Memory B cell (primary cell): ENCODE measurements around the gene MAPK4.
"Not testable (repeated sequence)": the region's sequence is repeated elsewhere in the genome, so short reads cannot be mapped to it uniquely, and the experiment has no call there.

Experiments
- ATAC-seq: fragments of 150-1000 bp; cut with Tn5 transposase; 2 replicates; pipeline ENCODE4 v1.10.0; 2021; ENCODE audit warnings: low read depth, mild to moderate bottlenecking, moderate library complexity
- DNase-seq, 2 donors: peaks; one replicate each; pipeline ENCODE4 v3.0.0; 2022; ENCODE audit warnings: low spot score in 2 of 2
- H3K27ac Mint-ChIP-seq: one replicate; pipeline ENCODE4 v1.8.0; 2022; ENCODE audit warnings: mild to moderate bottlenecking, moderate library complexity, mixed read lengths
- H3K27me3 Mint-ChIP-seq: one replicate; pipeline ENCODE4 v1.8.0; 2022; ENCODE audit warnings: mixed read lengths
- H3K36me3 Mint-ChIP-seq: one replicate; pipeline ENCODE4 v1.8.0; 2022; ENCODE audit warnings: mild to moderate bottlenecking, mixed read lengths
- H3K4me1 Mint-ChIP-seq: one replicate; pipeline ENCODE4 v1.8.0; 2022; ENCODE audit warnings: mixed read lengths
- H3K4me3 Mint-ChIP-seq: one replicate; pipeline ENCODE4 v1.8.0; 2022; ENCODE audit warnings: mild to moderate bottlenecking, moderate library complexity, mixed read lengths
- H3K9me3 Mint-ChIP-seq: one replicate; pipeline ENCODE4 v1.8.0; 2022; ENCODE audit warnings: mixed read lengths

MAPK4 gene

GRCh38 chr18:50590593-50590992 is 30.7 kb downstream of the MAPK4 start:
- DNase-seq (no peak), ATAC-seq (no peak)
- Mint-ChIP-seq H3K27ac (no peak overlapping the region), H3K4me3 (no peak overlapping the region), H3K9me3 (no peaks in the 10 kb centered on the region), H3K4me1 (no peaks in the 10 kb centered on the region), H3K36me3 (no peaks in the 10 kb centered on the region), H3K27me3 (peaks cover 3% of the 10 kb centered on the region)

- no peak for DNase-seq
- no peaks in the 10 kb centered on the region for H3K36me3 Mint-ChIP-seq
- no peak for ATAC-seq
- no peaks in the 10 kb centered on the region for H3K9me3 Mint-ChIP-seq
- H3K4me1 Mint-ChIP-seq, result no peaks in the 10 kb centered on the region
- peaks cover 3% of the 10 kb centered on the region for H3K27me3 Mint-ChIP-seq
- H3K4me3 Mint-ChIP-seq, result no peak overlapping the region
- H3K27ac Mint-ChIP-seq, result no peak overlapping the region
Measured at GRCh38 chr18:50594012-50594411, 34.1 kb downstream of the MAPK4 start.

- H3K4me1 Mint-ChIP-seq, result no peaks in the 10 kb centered on the region
- no peaks in the 10 kb centered on the region for H3K9me3 Mint-ChIP-seq
- no peaks in the 10 kb centered on the region for H3K36me3 Mint-ChIP-seq
- peaks cover 3% of the 10 kb centered on the region for H3K27me3 Mint-ChIP-seq
- H3K27ac Mint-ChIP-seq, result no peak overlapping the region
- no peak overlapping the region for H3K4me3 Mint-ChIP-seq
- ATAC-seq (no peak), DNase-seq (no peak)
Measured at GRCh38 chr18:50594942-50595341, 35.1 kb downstream of the MAPK4 start.

- Mint-ChIP-seq H3K27ac (no peak overlapping the region), H3K9me3 (peaks cover 8% of the 10 kb centered on the region), H3K4me3 (no peak overlapping the region), H3K4me1 (no peaks in the 10 kb centered on the region), H3K36me3 (no peaks in the 10 kb centered on the region), H3K27me3 (peaks cover 9% of the 10 kb centered on the region)
- DNase-seq, result no peak
- ATAC-seq, result no peak
Measured at GRCh38 chr18:50602466-50602865, 42.6 kb downstream of the MAPK4 start.

- ATAC-seq (no peak), DNase-seq (no peak)
- no peaks in the 10 kb centered on the region for H3K36me3 Mint-ChIP-seq
- no peak overlapping the region for H3K27ac Mint-ChIP-seq
- peaks cover 7% of the 10 kb centered on the region for H3K9me3 Mint-ChIP-seq
- H3K27me3 Mint-ChIP-seq, result peaks cover 15% of the 10 kb centered on the region
- H3K4me1 Mint-ChIP-seq, result no peaks in the 10 kb centered on the region
- no peak overlapping the region for H3K4me3 Mint-ChIP-seq
Measured at GRCh38 chr18:50606609-50607008, 46.7 kb downstream of the MAPK4 start.

GRCh38 chr18:50607378-50607926 is 47.6 kb downstream of the MAPK4 start:
- H3K4me3 Mint-ChIP-seq, result no peak overlapping the region
- no peaks in the 10 kb centered on the region for H3K4me1 Mint-ChIP-seq
- no peaks in the 10 kb centered on the region for H3K36me3 Mint-ChIP-seq
- H3K9me3 Mint-ChIP-seq, result peaks cover 2% of the 10 kb centered on the region
- no peak overlapping the region for H3K27ac Mint-ChIP-seq
- H3K27me3 Mint-ChIP-seq, result peaks cover 16% of the 10 kb centered on the region
- no peak for ATAC-seq
- no peak for DNase-seq

- H3K27me3 Mint-ChIP-seq, result peaks cover 14% of the 10 kb centered on the region
- not testable (repeated sequence) for DNase-seq, H3K36me3 Mint-ChIP-seq, H3K4me3 Mint-ChIP-seq, ATAC-seq, H3K27ac Mint-ChIP-seq, H3K9me3 Mint-ChIP-seq, H3K4me1 Mint-ChIP-seq
Measured at GRCh38 chr18:50609171-50609570, 49.3 kb downstream of the MAPK4 start.

GRCh38 chr18:50610349-50610748 is 50.5 kb downstream of the MAPK4 start:
- Mint-ChIP-seq H3K4me1 (no peaks in the 10 kb centered on the region), H3K27me3 (peaks cover 13% of the 10 kb centered on the region), H3K36me3 (no peaks in the 10 kb centered on the region), H3K4me3 (no peak overlapping the region), H3K9me3 (peaks cover 4% of the 10 kb centered on the region), H3K27ac (no peak overlapping the region)
- no peak for DNase-seq
- ATAC-seq, result no peak

GRCh38 chr18:50611529-50611941 is 51.6 kb downstream of the MAPK4 start:
- no peaks in the 10 kb centered on the region for H3K4me1 Mint-ChIP-seq
- peaks cover 4% of the 10 kb centered on the region for H3K9me3 Mint-ChIP-seq
- no peaks in the 10 kb centered on the region for H3K36me3 Mint-ChIP-seq
- ATAC-seq (no peak), DNase-seq (no peak)
- H3K27me3 Mint-ChIP-seq, result peaks cover 7% of the 10 kb centered on the region
- H3K4me3 Mint-ChIP-seq, result no peak overlapping the region
- H3K27ac Mint-ChIP-seq, result no peak overlapping the region

- Mint-ChIP-seq H3K27ac (no peak overlapping the region), H3K4me1 (no peaks in the 10 kb centered on the region), H3K27me3 (peaks cover 7% of the 10 kb centered on the region), H3K9me3 (peaks cover 4% of the 10 kb centered on the region), H3K4me3 (no peak overlapping the region), H3K36me3 (no peaks in the 10 kb centered on the region)
- no peak for DNase-seq
- ATAC-seq, result no peak
Measured at GRCh38 chr18:50614838-50615237, 55.0 kb downstream of the MAPK4 start.

- peaks cover 2% of the 10 kb centered on the region for H3K27me3 Mint-ChIP-seq
- H3K9me3 Mint-ChIP-seq, result peaks cover 2% of the 10 kb centered on the region
- H3K36me3 Mint-ChIP-seq, result no peaks in the 10 kb centered on the region
- H3K27ac Mint-ChIP-seq, result no peak overlapping the region
- DNase-seq, result no peak
- no peak for ATAC-seq
- no peak overlapping the region for H3K4me3 Mint-ChIP-seq
- no peaks in the 10 kb centered on the region for H3K4me1 Mint-ChIP-seq
Measured at GRCh38 chr18:50616484-50617048, 56.7 kb downstream of the MAPK4 start.

GRCh38 chr18:50619861-50620275 is 60.0 kb downstream of the MAPK4 start:
- H3K27me3 Mint-ChIP-seq, result peaks cover 1% of the 10 kb centered on the region
- no peak for DNase-seq
- no peak overlapping the region for H3K4me3 Mint-ChIP-seq
- no peak overlapping the region for H3K27ac Mint-ChIP-seq
- no peak for ATAC-seq
- H3K9me3 Mint-ChIP-seq, result no peaks in the 10 kb centered on the region
- H3K4me1 Mint-ChIP-seq, result no peaks in the 10 kb centered on the region
- no peaks in the 10 kb centered on the region for H3K36me3 Mint-ChIP-seq

- DNase-seq (no peak), ATAC-seq (no peak)
- Mint-ChIP-seq H3K4me3 (no peak overlapping the region), H3K36me3 (no peaks in the 10 kb centered on the region), H3K27me3 (peaks cover 1% of the 10 kb centered on the region), H3K27ac (no peak overlapping the region), H3K9me3 (no peaks in the 10 kb centered on the region), H3K4me1 (no peaks in the 10 kb centered on the region)
Measured at GRCh38 chr18:50620319-50620718, 60.4 kb downstream of the MAPK4 start.

GRCh38 chr18:50621366-50621765 is 61.5 kb downstream of the MAPK4 start:
- no peak overlapping the region for H3K27ac Mint-ChIP-seq
- no peak for DNase-seq
- no peaks in the 10 kb centered on the region for H3K4me1 Mint-ChIP-seq
- no peaks in the 10 kb centered on the region for H3K36me3 Mint-ChIP-seq
- H3K4me3 Mint-ChIP-seq, result no peak overlapping the region
- H3K9me3 Mint-ChIP-seq, result no peaks in the 10 kb centered on the region
- H3K27me3 Mint-ChIP-seq, result peaks cover 3% of the 10 kb centered on the region
- no peak for ATAC-seq

GRCh38 chr18:50622320-50622719 is 62.4 kb downstream of the MAPK4 start:
- ATAC-seq, result no peak
- no peaks in the 10 kb centered on the region for H3K36me3 Mint-ChIP-seq
- no peaks in the 10 kb centered on the region for H3K9me3 Mint-ChIP-seq
- H3K4me3 Mint-ChIP-seq, result no peak overlapping the region
- H3K4me1 Mint-ChIP-seq, result no peaks in the 10 kb centered on the region
- H3K27me3 Mint-ChIP-seq, result peaks cover 3% of the 10 kb centered on the region
- DNase-seq, result no peak
- no peak overlapping the region for H3K27ac Mint-ChIP-seq
